Measurements from ENCODE around the gene ZNF530.

DNA sequence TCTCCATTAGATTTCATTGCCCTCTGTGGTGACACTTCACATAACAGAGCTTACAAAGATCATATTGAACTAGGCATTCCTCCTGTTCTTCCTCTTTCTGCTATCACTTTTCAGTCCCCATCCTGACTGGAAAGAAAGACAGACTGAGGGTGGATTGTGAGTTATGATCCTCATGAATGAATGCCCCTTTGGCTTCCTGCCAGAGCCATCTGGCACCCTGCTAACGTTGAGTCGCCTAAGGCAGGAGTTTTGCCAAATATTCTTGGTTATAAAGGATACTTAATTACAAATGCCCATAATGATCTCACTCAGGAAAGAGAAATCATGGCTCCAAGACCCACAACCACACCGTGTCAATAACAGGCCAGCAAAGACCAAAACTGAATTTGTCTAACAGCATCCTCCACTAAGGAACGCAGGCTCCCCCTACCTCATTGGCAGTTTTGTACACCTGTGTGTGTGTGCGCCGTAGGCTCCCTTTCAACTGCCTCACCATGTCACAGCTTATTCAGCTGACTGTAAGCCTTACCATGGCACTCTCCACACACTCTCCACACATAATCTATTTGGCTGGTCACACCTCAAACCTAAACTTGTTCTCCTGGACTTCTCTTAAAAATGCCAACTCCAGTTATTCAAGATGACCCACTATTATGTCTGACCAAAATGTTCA, 48.8 kb downstream of the ZNF530 start:
- TF ChIP-seq CTCF (IDR thresholded peaks at IDR 0.05) (no peak), POLR2AphosphoS5 (IDR thresholded peaks at IDR 0.05) (no peak), POLR2A (IDR thresholded peaks at IDR 0.05) (no peak), EP300 (IDR thresholded peaks at IDR 0.05) (no peak)
